Loucy (cell line): ENCODE measurements around the gene CFAP97D2.

Source experiments
- H2AFZ ChIP-seq: fragments of 200-600 bp; sonication (generic); 2 replicates; pipeline ENCODE4 v1.6.0; 2016; ENCODE audit warnings: antibody characterized with exemption, mild to moderate bottlenecking, low read length, moderate library complexity
- H3F3A ChIP-seq: fragments of 200-600 bp; 2 replicates; pipeline ENCODE4 v1.6.0; 2016; ENCODE audit warnings: antibody characterized with exemption, low read depth, mild to moderate bottlenecking
- H3K27me3 ChIP-seq: fragments of 200-600 bp; sonication (generic); 2 replicates; pipeline ENCODE4 v1.6.1; 2014; ENCODE audit warnings: low read length, mild to moderate bottlenecking; ENCODE audit not compliant: insufficient read depth, poor library complexity, severe bottlenecking
- H3K36me3 ChIP-seq: fragments of 200-600 bp; sonication (generic); 2 replicates; pipeline ENCODE4 v1.6.1; 2016; ENCODE audit warnings: low read length; ENCODE audit not compliant: insufficient read depth
- H3K4me1 ChIP-seq: fragments of 200-600 bp; sonication (generic); 2 replicates; pipeline ENCODE4 v1.5.1; 2014; ENCODE audit warnings: low read length, mild to moderate bottlenecking; ENCODE audit not compliant: insufficient read depth, poor library complexity, severe bottlenecking
- H3K4me2 ChIP-seq: fragments of 200-600 bp; sonication (generic); 2 replicates; pipeline ENCODE4 v1.6.0; 2014; ENCODE audit warnings: antibody characterized with exemption, low read length, low read depth, mild to moderate bottlenecking; ENCODE audit not compliant: poor library complexity, severe bottlenecking
- H3K4me3 ChIP-seq: fragments of 200-600 bp; sonication (generic); 2 replicates; pipeline ENCODE4 v1.5.1; 2014; ENCODE audit warnings: low read length, mild to moderate bottlenecking, mixed read lengths; ENCODE audit not compliant: poor library complexity, severe bottlenecking
- H3K79me2 ChIP-seq: fragments of 200-600 bp; sonication (generic); 2 replicates; pipeline ENCODE4 v1.6.1; 2014; ENCODE audit warnings: low read length; ENCODE audit not compliant: insufficient read depth
- H3K9ac ChIP-seq: fragments of 200-600 bp; sonication (generic); 2 replicates; pipeline ENCODE4 v1.6.0; 2014; ENCODE audit warnings: mild to moderate bottlenecking, low read depth, low read length, moderate library complexity; ENCODE audit not compliant: poor library complexity, severe bottlenecking
- H3K9me2 ChIP-seq: fragments of 200-600 bp; sonication (generic); replicated peaks from 2 replicates; pipeline ENCODE4 v1.6.1; 2016; ENCODE audit warnings: low read depth, low read length, mixed read lengths
- H3K9me3 ChIP-seq: fragments of 200-600 bp; sonication (generic); 2 replicates; pipeline ENCODE4 v1.6.1; 2014; ENCODE audit warnings: mild to moderate bottlenecking, antibody characterized with exemption, low read length, low read depth; ENCODE audit not compliant: insufficient read depth
- H4K20me1 ChIP-seq: fragments of 200-600 bp; sonication (generic); 2 replicates; pipeline ENCODE4 v1.6.0; 2014; ENCODE audit warnings: antibody characterized with exemption, low read length, mild to moderate bottlenecking; ENCODE audit not compliant: insufficient read depth, poor library complexity, severe bottlenecking
- CTCF ChIP-seq: fragments of 200-600 bp; sonication (generic); conservative IDR thresholded peaks from 2 replicates; pipeline ENCODE4 v1.5.1; 2014; ENCODE audit warnings: mild to moderate bottlenecking, antibody characterized with exemption, low read length
- EZH2phosphoT487 ChIP-seq: fragments of 200-600 bp; IDR thresholded peaks from 2 replicates; pipeline ENCODE4 v1.6.1; 2018; ENCODE audit warnings: antibody characterized with exemption, mild to moderate bottlenecking, moderate library complexity, borderline replicate concordance

CFAP97D2 gene

GRCh38 chr13:114269281-114269770, 90.3 kb downstream of the CFAP97D2 start:
- no peak overlapping the region for H3K9ac ChIP-seq

More at GRCh38 chr13:114269281-114269770, 90.3 kb downstream of the CFAP97D2 start:
- Histone ChIP-seq H3K36me3 (peaks cover 54% of the 10 kb centered on the region; the same call in 1 of the 2 replicates), H3K9me2 (no peaks in the 10 kb centered on the region), H3K27me3 (no peaks in the 10 kb centered on the region), H3K4me2 (no peak overlapping the region), H3K4me1 (peaks cover 25% of the 10 kb centered on the region), H3K79me2 (no peaks in the 10 kb centered on the region), H3K4me3 (no peak overlapping the region), H3K9me3 (no peaks in the 10 kb centered on the region), H3F3A (no peaks in the 10 kb centered on the region), H2AFZ (no peak overlapping the region), H4K20me1 (no peaks in the 10 kb centered on the region)
- TF ChIP-seq CTCF, result no peak
- no peak for TF ChIP-seq EZH2phosphoT487
